ENCODE results near the gene FBXW4.

The FBXW4 gene

GRCh38 chr10:101670635-101671034 lies 24.3 kb downstream of the FBXW4 start:
- no peak for TF ChIP-seq CTCF (IDR thresholded peaks at IDR 0.05; ENCODE audit: borderline replicate concordance, control extremely low read depth, extremely low read depth, insufficient read depth, missing control alignments)
- in situ Hi-C loops (cut with MboI; ENCODE audit: low sequenced_read_pairs, unreplicated experiment): no loop called here
- peak; percentile 46 for DNase-seq (ENCODE audit: low spot score)

- in situ Hi-C loops (cut with MboI; ENCODE audit: low sequenced_read_pairs, unreplicated experiment): no loop called here
- no peak for DNase-seq (ENCODE audit: low spot score)
- TF ChIP-seq CTCF (IDR thresholded peaks at IDR 0.05; ENCODE audit: borderline replicate concordance, control extremely low read depth, extremely low read depth, insufficient read depth, missing control alignments): no peak
Measured at GRCh38 chr10:101669181-101669580, 25.8 kb downstream of the FBXW4 start.

GRCh38 chr10:101668566-101668965 lies 26.4 kb downstream of the FBXW4 start:
- in situ Hi-C loops (cut with MboI; ENCODE audit: low sequenced_read_pairs, unreplicated experiment): no loop called here

GRCh38 chr10:101666083-101666482 lies 28.9 kb downstream of the FBXW4 start:
- in situ Hi-C loops (cut with MboI; ENCODE audit: low sequenced_read_pairs, unreplicated experiment): no loop called here
- no peak for TF ChIP-seq CTCF (IDR thresholded peaks at IDR 0.05; ENCODE audit: borderline replicate concordance, control extremely low read depth, extremely low read depth, insufficient read depth, missing control alignments)
- no peak for DNase-seq (ENCODE audit: low spot score)

More at GRCh38 chr10:101668566-101668965, 26.4 kb downstream of the FBXW4 start:
- no peak for TF ChIP-seq CTCF (IDR thresholded peaks at IDR 0.05; ENCODE audit: borderline replicate concordance, control extremely low read depth, extremely low read depth, insufficient read depth, missing control alignments)
- no peak for DNase-seq (ENCODE audit: low spot score)

GRCh38 chr10:101663097-101663496 lies 31.9 kb downstream of the FBXW4 start:
- DNase-seq (ENCODE audit: low spot score): no peak
- TF ChIP-seq CTCF (IDR thresholded peaks at IDR 0.05; ENCODE audit: borderline replicate concordance, control extremely low read depth, extremely low read depth, insufficient read depth, missing control alignments): no peak
- in situ Hi-C loops (cut with MboI; ENCODE audit: low sequenced_read_pairs, unreplicated experiment): no loop called here

- TF ChIP-seq CTCF (IDR thresholded peaks at IDR 0.05; ENCODE audit: borderline replicate concordance, control extremely low read depth, extremely low read depth, insufficient read depth, missing control alignments): no peak
- in situ Hi-C loops (cut with MboI; ENCODE audit: low sequenced_read_pairs, unreplicated experiment): no loop called here
- DNase-seq (ENCODE audit: low spot score): no peak
Measured at GRCh38 chr10:101660256-101660655, 34.7 kb downstream of the FBXW4 start.

- TF ChIP-seq CTCF (IDR thresholded peaks at IDR 0.05; ENCODE audit: borderline replicate concordance, control extremely low read depth, extremely low read depth, insufficient read depth, missing control alignments): no peak
- in situ Hi-C loops (cut with MboI; ENCODE audit: low sequenced_read_pairs, unreplicated experiment): no loop called here
- DNase-seq (ENCODE audit: low spot score): no peak
Measured at GRCh38 chr10:101658975-101659374, 36.0 kb downstream of the FBXW4 start.
